Caco-2 (cell line): ENCODE measurements around the gene ACADL. TPM values are rescaled to one million over a fixed set of nuclear protein-coding genes. Genes with fewer than 3 reads are reported as not detected.

Experiments
- BruUV-seq: library from RNA; stranded (reverse); fragments of 400-500 nt; replicated peaks from 2 replicates; lab custom pipeline; 2021; lab: Mats Ljungman, UMichigan
- CTCF ChIA-PET: fragments of 300-600 bp; sonication (Branson Sonifier 250); formaldehyde crosslinking; loops from one replicate; lab custom pipeline; 2022; ENCODE audit warnings: antibody characterized with exemption; lab: Charles Lee
- POLR2A ChIA-PET: fragments of 300-600 bp; sonication (Branson Sonifier 250); formaldehyde crosslinking; loops from one replicate; lab custom pipeline; 2022; ENCODE audit warnings: antibody characterized with exemption; lab: Charles Lee
- DNase-seq, 2 experiments: peaks; one replicate each; pipeline versions ENCODE4 v3.0.0 to v3.0.0-alpha.2; 2020 to 2022
- H3K27me3 ChIP-seq: replicated peaks from 2 replicates; pipeline ENCODE4 v1.6.0; 2011; ENCODE audit warnings: low read length; ENCODE audit not compliant: control insufficient read depth, insufficient read depth
- H3K36me3 ChIP-seq: 2 replicates; pipeline ENCODE4 v1.5.1; 2011; ENCODE audit warnings: low read length; ENCODE audit not compliant: control insufficient read depth, insufficient read depth
- H3K4me1 ChIP-seq: fragments of 250-450 bp; sonication (Bioruptor Pico); 2 replicates; pipeline ENCODE4 v1.5.1; 2020; ENCODE audit warnings: mild to moderate bottlenecking
- H3K4me3 ChIP-seq: 2 replicates; pipeline ENCODE4 v1.5.1; 2011; ENCODE audit warnings: low read depth, mild to moderate bottlenecking, control low read depth, low read length
- H3K9me3 ChIP-seq: fragments of 250-450 bp; sonication (Bioruptor Pico); 2 replicates; pipeline ENCODE4 v1.5.1; 2020; ENCODE audit warnings: mild to moderate bottlenecking, moderate library complexity
- H3K27ac Mint-ChIP-seq: one replicate; pipeline ENCODE4 v1.8.0; 2022; ENCODE audit warnings: mixed read lengths; ENCODE audit not compliant: unreplicated experiment
- H3K27me3 Mint-ChIP-seq: one replicate; pipeline ENCODE4 v1.8.0; 2022; ENCODE audit warnings: mixed read lengths; ENCODE audit not compliant: insufficient read depth, unreplicated experiment
- H3K36me3 Mint-ChIP-seq: one replicate; pipeline ENCODE4 v1.8.0; 2022; ENCODE audit warnings: mild to moderate bottlenecking, mixed read lengths; ENCODE audit not compliant: insufficient read depth, unreplicated experiment
- H3K4me1 Mint-ChIP-seq: one replicate; pipeline ENCODE4 v1.8.0; 2022; ENCODE audit warnings: low read depth, mixed read lengths; ENCODE audit not compliant: unreplicated experiment
- H3K4me3 Mint-ChIP-seq: one replicate; pipeline ENCODE4 v1.8.0; 2022; ENCODE audit warnings: mild to moderate bottlenecking, moderate library complexity, mixed read lengths; ENCODE audit not compliant: unreplicated experiment
- H3K9me3 Mint-ChIP-seq: one replicate; pipeline ENCODE4 v1.8.0; 2022; ENCODE audit warnings: mixed read lengths; ENCODE audit not compliant: unreplicated experiment
- CTCF ChIP-seq, 2 experiments: fragments of 200-600 bp in 1 of 2; IDR thresholded peaks; 1 replicate in 1 of 2; 2 replicates in 1 of 2; pipeline versions ENCODE4 v1.5.1 to v1.8.0; 2011 to 2022; ENCODE audit warnings: antibody characterized with exemption in 1 of 2, control low read depth in 1 of 2, inconsistent platforms in 1 of 2, low read depth in 1 of 2, low read length in 1 of 2, mild to moderate bottlenecking in 1 of 2, moderate library complexity in 1 of 2; ENCODE audit not compliant: insufficient read depth in 1 of 2, severe bottlenecking in 1 of 2, unreplicated experiment in 1 of 2
- intact Hi-C: fragments of 100-400 bp; cut with micrococcal nuclease; formaldehyde crosslinking; loops from one replicate; pipeline ENCODE4 v1.10.0; 2022; ENCODE audit not compliant: unreplicated experiment
- total RNA-seq: library from RNA; stranded (reverse); gene quantifications from 2 replicates; pipeline ENCODE4 v1.2.3, GENCODE V29; 2022

Gene ACADL
- total RNA-seq, 1 experiment from 2014 or later, result not detected

GRCh38 chr2:210167227-210167626 lies 58.0 kb downstream of the ACADL start:
- Mint-ChIP-seq H3K27me3 (no peaks in the 10 kb centered on the region), H3K27ac (no peak overlapping the region), H3K4me3 (no peak overlapping the region), H3K36me3 (peaks cover 15% of the 10 kb centered on the region), H3K4me1 (peaks cover 21% of the 10 kb centered on the region), H3K9me3 (no peaks in the 10 kb centered on the region)
- TF ChIP-seq CTCF (IDR thresholded peaks at IDR 0.05; ENCODE audit: insufficient read depth in 1 of 2, low read depth in 1 of 2, low read length in 1 of 2, severe bottlenecking in 1 of 2, unreplicated experiment in 1 of 2), result no peak
- H3K4me3 ChIP-seq, result no peak overlapping the region
- H3K27me3 ChIP-seq, result no peaks in the 10 kb centered on the region
- no peak for DNase-seq
- intact Hi-C loops, result no loop called here
- H3K36me3 ChIP-seq, result no peaks in the 10 kb centered on the region
- 0 out of 2 replicates have a peak, but pooled peaks cover 5% of the 10 kb centered on the region for H3K4me1 ChIP-seq
- BruUV-seq, result no TSS peak
- POLR2A ChIA-PET, result no interaction called here
- H3K9me3 ChIP-seq, result no peaks in the 10 kb centered on the region
- CTCF ChIA-PET, result no interaction called here

GRCh38 chr2:210162466-210163124 lies 62.7 kb downstream of the ACADL start:
- peak overlapping the region; percentile 54 for H3K4me3 Mint-ChIP-seq
- H3K36me3 Mint-ChIP-seq, result no peaks in the 10 kb centered on the region
- H3K36me3 ChIP-seq, result no peaks in the 10 kb centered on the region
- H3K9me3 ChIP-seq, result no peaks in the 10 kb centered on the region
- ChIA-PET POLR2A (no interaction called here), CTCF (no interaction called here)
- BruUV-seq, result no TSS peak
- H3K4me1 Mint-ChIP-seq, result peaks cover 13% of the 10 kb centered on the region
- H3K27ac Mint-ChIP-seq, result no peak overlapping the region
- intact Hi-C loops, result no loop called here
- H3K4me1 ChIP-seq, result no peaks in the 10 kb centered on the region
- peak overlapping the region; percentile 12; the same call in 1 of the 2 replicates for H3K4me3 ChIP-seq
- no peak for DNase-seq
- no peaks in the 10 kb centered on the region for H3K27me3 ChIP-seq
- no peaks in the 10 kb centered on the region for H3K9me3 Mint-ChIP-seq
- H3K27me3 Mint-ChIP-seq, result no peaks in the 10 kb centered on the region
- TF ChIP-seq CTCF (IDR thresholded peaks at IDR 0.05; ENCODE audit: insufficient read depth in 1 of 2, low read depth in 1 of 2, low read length in 1 of 2, severe bottlenecking in 1 of 2, unreplicated experiment in 1 of 2), result no peak

GRCh38 chr2:210159059-210159458 lies 66.2 kb downstream of the ACADL start:
- H3K36me3 Mint-ChIP-seq, result no peaks in the 10 kb centered on the region
- ChIA-PET CTCF (no interaction called here), POLR2A (no interaction called here)
- Histone ChIP-seq H3K9me3 (no peaks in the 10 kb centered on the region), H3K4me1 (no peaks in the 10 kb centered on the region), H3K36me3 (no peaks in the 10 kb centered on the region), H3K27me3 (no peaks in the 10 kb centered on the region), H3K4me3 (no peak overlapping the region)
- no peaks in the 10 kb centered on the region for H3K9me3 Mint-ChIP-seq
- BruUV-seq, result no TSS peak
- peaks cover 13% of the 10 kb centered on the region for H3K4me1 Mint-ChIP-seq
- H3K27ac Mint-ChIP-seq, result no peak overlapping the region
- H3K4me3 Mint-ChIP-seq, result no peak overlapping the region
- H3K27me3 Mint-ChIP-seq, result no peaks in the 10 kb centered on the region
- no peak for DNase-seq
- no peak for TF ChIP-seq CTCF (IDR thresholded peaks at IDR 0.05; ENCODE audit: insufficient read depth in 1 of 2, low read depth in 1 of 2, low read length in 1 of 2, severe bottlenecking in 1 of 2, unreplicated experiment in 1 of 2)
- intact Hi-C loops, result no loop called here
